Brain microvascular endothelial cell (primary cell): ENCODE results near the gene LCNL1.

Source experiments
- DNase-seq: peaks from one replicate; pipeline ENCODE4 v3.0.0-alpha.2; 2020
- H3K27ac ChIP-seq: fragments of 250-450 bp; sonication (Bioruptor Pico); 2 replicates; pipeline ENCODE4 v1.5.1; 2020; ENCODE audit warnings: mild to moderate bottlenecking, moderate library complexity
- H3K27me3 ChIP-seq: fragments of 250-450 bp; sonication (Bioruptor Pico); replicated peaks from 2 replicates; pipeline ENCODE4 v1.5.1; 2020; ENCODE audit warnings: mild to moderate bottlenecking
- H3K36me3 ChIP-seq: fragments of 250-450 bp; sonication (Bioruptor Pico); replicated peaks from 2 replicates; pipeline ENCODE4 v1.5.1; 2020; ENCODE audit warnings: mild to moderate bottlenecking
- H3K4me3 ChIP-seq: 2 replicates; pipeline ENCODE4 v1.5.1; 2011; ENCODE audit warnings: low read depth, mild to moderate bottlenecking, control low read depth, low read length, moderate library complexity
- CTCF ChIP-seq: IDR thresholded peaks from 2 replicates; pipeline ENCODE4 v1.5.1; 2011; ENCODE audit warnings: low read depth, mild to moderate bottlenecking, moderate library complexity, low read length, control low read depth, inconsistent platforms; ENCODE audit errors: missing control alignments
- in situ Hi-C: cut with HindIII; loops from 2 replicates; pipeline ENCODE4 v1.10.0; 2017; ENCODE audit warnings: low sequenced_read_pairs, low pct_ligation_motif_present

Gene LCNL1

GRCh38 chr9:136997371-136997770 is 14.6 kb downstream of the LCNL1 start:
- Histone ChIP-seq H3K27me3 (no peaks in the 10 kb centered on the region), H3K27ac (no peak overlapping the region), H3K4me3 (no peak overlapping the region), H3K36me3 (no peaks in the 10 kb centered on the region)
- in situ Hi-C loops = no loop called here
- no peak for DNase-seq
- no peak for TF ChIP-seq CTCF

- no peaks in the 10 kb centered on the region for H3K36me3 ChIP-seq
- H3K4me3 ChIP-seq = no peak overlapping the region
- TF ChIP-seq CTCF = peak; percentile 70
- H3K27ac ChIP-seq = no peak overlapping the region
- H3K27me3 ChIP-seq = no peaks in the 10 kb centered on the region
- DNase-seq = peak; percentile 74
- in situ Hi-C loops = no loop called here
Observed at GRCh38 chr9:136997830-136998234, 15.0 kb downstream of the LCNL1 start.

GRCh38 chr9:137000177-137000930 is 17.6 kb downstream of the LCNL1 start:
- DNase-seq = peak; percentile 66
- TF ChIP-seq CTCF = no peak
- in situ Hi-C loops = no loop called here
- H3K36me3 ChIP-seq = no peaks in the 10 kb centered on the region
- no peaks in the 10 kb centered on the region for H3K27me3 ChIP-seq
- H3K4me3 ChIP-seq = no peak overlapping the region
- H3K27ac ChIP-seq = peak overlapping the region; percentile 69

- H3K36me3 ChIP-seq = no peaks in the 10 kb centered on the region
- no peak for TF ChIP-seq CTCF
- no peak overlapping the region for H3K4me3 ChIP-seq
- DNase-seq = no peak
- in situ Hi-C loops = no loop called here
- no peaks in the 10 kb centered on the region for H3K27me3 ChIP-seq
- H3K27ac ChIP-seq = no peak overlapping the region
Observed at GRCh38 chr9:137001857-137002645, 19.3 kb downstream of the LCNL1 start.

GRCh38 chr9:137002646-137003041 is 19.9 kb downstream of the LCNL1 start:
- no peaks in the 10 kb centered on the region for H3K36me3 ChIP-seq
- H3K27ac ChIP-seq = no peak overlapping the region
- H3K4me3 ChIP-seq = no peak overlapping the region
- no peak for DNase-seq
- TF ChIP-seq CTCF = no peak
- in situ Hi-C loops = no loop called here
- no peaks in the 10 kb centered on the region for H3K27me3 ChIP-seq
